IPS-18c (cell line): Measurements from ENCODE around the gene ATP5F1D.

ENCODE experiments used
- H3K4me3 ChIP-seq: 2 replicates; pipeline ENCODE4 v1.7.0; 2013; ENCODE audit warnings: low read depth, mild to moderate bottlenecking, low read length, moderate library complexity; ENCODE audit not compliant: insufficient read depth
- H3K9me3 ChIP-seq: one replicate; pipeline ENCODE4 v1.6.1; 2013; ENCODE audit warnings: mild to moderate bottlenecking, low read length, moderate library complexity; ENCODE audit not compliant: control insufficient read depth, insufficient read depth

The ATP5F1D gene

GRCh38 chr19:1251330-1252220 is 10.0 kb downstream of the ATP5F1D start:
- Histone ChIP-seq H3K9me3 (peaks cover 2% of the 10 kb centered on the region), H3K4me3 (peak overlapping the region; percentile 84)

GRCh38 chr19:1252221-1252820 is 10.8 kb downstream of the ATP5F1D start:
- peak overlapping the region; percentile 84 for H3K4me3 ChIP-seq
- H3K9me3 ChIP-seq: peaks cover 3% of the 10 kb centered on the region

DNA sequence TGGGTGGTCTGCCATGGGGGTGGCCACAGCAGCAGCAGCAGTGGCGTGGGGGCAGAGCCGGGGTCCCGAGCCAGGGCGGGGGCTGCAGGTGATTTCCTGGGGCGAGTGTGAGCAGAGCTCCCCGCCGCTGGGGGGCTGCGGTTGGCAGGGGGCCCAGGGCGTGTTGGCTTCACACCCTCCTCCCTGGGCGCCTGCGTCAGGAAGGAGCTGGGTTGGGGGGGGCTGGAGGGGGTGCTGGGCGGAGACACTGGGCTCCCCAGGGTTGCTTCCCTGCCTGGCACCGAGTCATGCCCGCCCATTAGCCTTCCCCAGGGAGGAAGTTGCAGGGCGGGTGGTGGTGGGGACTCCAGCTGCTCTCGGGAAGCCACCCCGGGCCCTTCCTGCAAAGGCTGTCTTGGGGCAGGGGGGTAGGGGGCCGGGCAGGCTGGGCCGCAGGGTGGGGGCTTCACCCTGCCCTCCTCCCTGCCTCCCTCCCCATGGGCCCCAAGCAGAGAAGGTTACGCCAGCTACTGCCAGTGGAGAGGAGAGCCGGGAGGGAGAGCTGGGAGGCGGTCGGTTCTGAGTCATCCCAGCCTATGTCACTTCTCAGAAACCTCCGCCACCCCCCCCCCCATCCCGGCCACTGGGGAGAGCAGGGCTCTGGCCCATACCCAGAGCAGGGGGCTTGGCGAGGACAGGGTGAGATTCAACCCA is 11.4 kb downstream of the ATP5F1D start:
- H3K4me3 ChIP-seq: peak overlapping the region; percentile 84; the same call in 1 of the 2 replicates

GRCh38 chr19:1253514-1254080 is 12.0 kb downstream of the ATP5F1D start:
- H3K4me3 ChIP-seq: no peak overlapping the region
- H3K9me3 ChIP-seq: peaks cover 4% of the 10 kb centered on the region

More for the DNA sequence above, 11.4 kb downstream of the ATP5F1D start:
- H3K9me3 ChIP-seq: peaks cover 4% of the 10 kb centered on the region

DNA sequence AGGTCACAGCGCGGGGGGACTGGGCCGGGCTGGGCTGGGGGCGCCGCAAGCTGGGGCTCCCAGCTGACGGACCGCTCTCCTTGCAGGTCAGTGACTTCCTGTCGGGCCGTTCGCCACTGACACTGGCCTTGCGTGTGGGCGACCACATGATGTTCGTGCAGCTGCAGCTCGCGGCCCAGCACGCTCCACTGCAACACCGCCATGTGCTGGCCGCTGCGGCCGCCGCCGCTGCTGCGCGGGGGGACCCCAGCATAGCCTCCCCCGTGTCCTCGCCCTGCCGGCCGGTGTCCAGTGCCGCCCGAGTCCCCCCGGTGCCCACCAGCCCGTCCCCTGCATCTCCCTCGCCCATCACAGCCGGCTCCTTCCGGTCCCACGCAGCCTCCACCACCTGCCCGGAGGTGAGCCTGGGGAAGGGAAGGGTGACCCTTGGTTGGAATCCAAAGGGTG is 12.6 kb downstream of the ATP5F1D start:
- Histone ChIP-seq H3K4me3 (no peak overlapping the region), H3K9me3 (peaks cover 6% of the 10 kb centered on the region)

GRCh38 chr19:1254530-1255185 is 13.1 kb downstream of the ATP5F1D start:
- Histone ChIP-seq H3K9me3 (peaks cover 4% of the 10 kb centered on the region), H3K4me3 (no peak overlapping the region)

GRCh38 chr19:1255186-1256161 is 13.9 kb downstream of the ATP5F1D start:
- peaks cover 4% of the 10 kb centered on the region for H3K9me3 ChIP-seq
- no peak overlapping the region for H3K4me3 ChIP-seq

GRCh38 chr19:1256646-1257474 is 15.3 kb downstream of the ATP5F1D start:
- H3K9me3 ChIP-seq: peaks cover 4% of the 10 kb centered on the region
- H3K4me3 ChIP-seq: no peak overlapping the region

- Histone ChIP-seq H3K9me3 (peaks cover 4% of the 10 kb centered on the region), H3K4me3 (no peak overlapping the region)
These were observed 16.1 kb downstream of the ATP5F1D start for GRCh38 chr19:1257475-1258162.

DNA sequence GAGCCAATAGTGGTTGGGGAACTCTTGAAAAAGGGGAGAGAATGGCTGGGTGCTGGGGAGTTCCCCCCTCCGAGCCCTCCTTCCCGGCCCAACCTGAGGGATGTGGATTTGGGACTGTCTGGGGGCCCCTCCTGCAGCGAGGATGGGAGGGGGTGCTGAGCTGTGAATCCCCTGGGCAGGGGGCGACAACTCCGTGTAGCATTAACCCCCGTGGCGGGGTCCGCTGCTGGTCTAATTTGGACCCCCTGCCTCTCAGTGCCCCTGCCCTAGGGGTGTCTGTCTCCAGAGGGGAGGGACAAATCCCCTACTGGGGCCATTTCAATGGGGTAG is 16.6 kb downstream of the ATP5F1D start:
- H3K4me3 ChIP-seq: no peak overlapping the region
- H3K9me3 ChIP-seq: peaks cover 4% of the 10 kb centered on the region

DNA sequence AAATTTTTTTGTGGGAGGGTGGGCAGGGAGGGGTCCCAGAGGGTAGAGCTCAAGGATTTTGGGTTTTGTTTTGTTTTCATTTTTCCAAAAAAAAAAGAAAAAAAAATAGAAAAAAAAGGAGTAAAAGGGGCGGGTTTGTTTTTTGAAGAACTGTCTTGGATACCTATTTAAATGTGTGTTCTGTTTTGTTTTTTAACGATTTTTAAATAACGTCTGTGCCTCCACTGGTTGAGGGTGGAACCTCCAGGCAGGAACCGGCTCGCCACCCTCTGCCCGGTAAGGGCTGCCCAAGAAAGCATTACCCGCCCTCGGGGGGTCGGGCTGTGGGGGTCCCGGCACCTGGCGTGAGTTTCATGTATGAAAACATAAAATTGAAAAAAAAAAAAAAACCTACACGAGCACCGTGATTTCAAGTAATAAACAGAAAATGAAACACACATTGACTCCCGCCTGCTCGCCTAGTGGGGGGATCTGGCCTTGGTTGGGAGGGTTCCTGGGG is 17.2 kb downstream of the ATP5F1D start:
- H3K4me3 ChIP-seq: no peak overlapping the region
- H3K9me3 ChIP-seq: peaks cover 4% of the 10 kb centered on the region

- Histone ChIP-seq H3K4me3 (peak overlapping the region; percentile 28; the same call in 1 of the 2 replicates), H3K9me3 (peaks cover 4% of the 10 kb centered on the region)
These were observed 17.8 kb downstream of the ATP5F1D start for GRCh38 chr19:1259206-1259875.

DNA sequence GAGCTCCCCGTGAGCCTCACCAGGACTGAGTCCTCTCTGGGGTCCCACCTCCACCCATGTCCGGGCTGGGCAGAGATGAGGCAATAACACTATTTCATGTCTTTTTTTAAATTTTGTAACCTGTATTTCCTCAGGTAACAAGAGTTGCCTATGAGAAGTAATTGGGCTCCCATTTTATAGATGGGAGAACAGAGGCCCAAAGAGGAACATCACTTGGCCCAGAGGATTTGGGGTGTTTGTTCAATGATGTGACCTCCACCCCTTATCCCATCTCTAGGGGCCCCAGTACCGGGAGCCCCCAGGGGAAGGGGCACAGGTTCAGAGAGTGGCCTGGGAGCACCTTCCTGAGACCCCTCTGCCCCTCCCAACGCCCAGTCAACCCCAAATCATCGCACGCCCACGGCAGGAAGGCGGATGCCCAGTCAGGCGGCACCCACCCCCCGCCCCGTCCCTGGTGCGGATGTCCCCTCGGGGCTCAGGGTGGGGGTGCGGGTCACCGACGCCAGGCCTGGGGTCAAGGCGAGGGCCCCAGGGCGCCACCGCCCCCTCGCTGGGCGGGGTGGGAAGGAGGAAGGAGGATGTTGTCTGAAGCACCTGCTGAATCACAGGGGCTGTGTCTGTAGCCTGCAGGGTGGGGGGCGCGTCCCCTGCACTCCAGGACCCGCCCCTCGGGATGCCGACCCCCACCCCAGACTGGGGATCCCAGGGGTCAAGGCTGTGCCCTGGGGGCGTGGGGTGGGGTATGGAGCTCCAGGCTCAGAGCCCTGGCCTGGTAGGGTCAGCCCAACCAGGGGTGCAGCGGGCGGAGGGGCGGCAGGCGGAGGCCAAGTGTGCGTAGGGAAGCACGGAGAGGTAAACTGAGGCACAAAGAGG is 18.6 kb downstream of the ATP5F1D start:
- H3K4me3 ChIP-seq: peak overlapping the region; percentile 38; the same call in 1 of the 2 replicates
- H3K9me3 ChIP-seq: peaks cover 4% of the 10 kb centered on the region
